Fibroblast of skin of left biceps (primary cell): Measurements from ENCODE around the gene ADAR.

Experiments
- DNase-seq, 2 experiments: peaks; one replicate each; pipeline ENCODE4 v3.0.0-alpha.2; 2013; ENCODE audit warnings: low read depth in 2 of 2

Gene ADAR

GRCh38 chr1:154619181-154619948, 11.4 kb upstream of the ADAR start:
- DNase-seq = no peak

DNA sequence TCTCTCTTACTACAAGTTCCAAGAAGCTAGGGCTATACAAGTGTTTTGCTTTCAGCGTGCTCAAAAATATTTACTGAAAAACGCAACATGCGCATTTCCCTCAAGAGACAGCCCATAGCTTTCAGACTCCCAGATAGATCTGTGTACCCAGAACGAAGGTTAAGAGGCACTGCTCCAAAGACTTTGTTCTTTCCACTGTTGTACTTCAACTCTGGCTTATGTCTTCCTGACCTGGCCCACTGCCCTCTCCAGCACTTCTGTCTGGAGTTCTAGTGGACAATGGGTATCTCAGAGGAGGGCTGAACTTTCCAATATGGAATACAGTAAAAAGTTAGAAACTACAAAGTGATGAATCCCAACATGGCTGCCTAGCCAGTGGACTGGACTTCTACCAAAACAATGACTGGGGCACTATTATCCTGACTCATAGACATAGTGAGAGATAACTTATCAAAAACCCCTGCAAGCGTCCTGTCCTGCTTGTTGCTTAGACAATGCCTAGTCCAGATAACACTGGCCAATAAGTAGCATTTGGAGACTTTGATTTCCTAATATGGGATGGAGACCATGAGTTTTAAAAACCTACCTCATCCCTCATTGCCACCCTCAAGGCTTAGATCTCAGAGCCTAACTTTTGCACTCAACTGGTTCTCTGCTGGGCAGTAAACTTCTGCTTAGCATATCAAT, 8.8 kb upstream of the ADAR start:
- DNase-seq = no peak

- DNase-seq = no peak
Measured at GRCh38 chr1:154615411-154615810, 7.4 kb upstream of the ADAR start.

- no peak for DNase-seq
Measured at GRCh38 chr1:154614901-154615300, 6.9 kb upstream of the ADAR start.

DNA sequence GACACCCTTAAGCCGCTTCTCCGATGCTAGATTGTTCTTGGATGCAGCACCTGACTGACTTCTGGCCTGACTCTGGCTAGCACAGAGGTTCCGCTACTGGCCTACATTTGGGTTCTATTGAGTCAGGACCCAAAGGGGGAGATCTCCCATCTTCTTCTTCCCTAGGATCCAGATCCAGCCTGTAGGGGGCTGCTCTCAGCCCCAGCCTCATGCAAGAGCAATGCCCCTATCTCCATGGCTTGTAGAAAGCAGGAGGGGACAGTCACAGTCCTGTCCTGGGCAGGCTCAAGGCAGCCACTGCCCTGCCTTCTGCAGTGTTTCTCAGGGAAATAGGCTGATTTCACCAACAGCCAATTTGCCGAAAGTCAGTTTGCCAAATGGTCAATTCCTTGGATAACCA, 6.3 kb upstream of the ADAR start:
- no peak for DNase-seq

DNA sequence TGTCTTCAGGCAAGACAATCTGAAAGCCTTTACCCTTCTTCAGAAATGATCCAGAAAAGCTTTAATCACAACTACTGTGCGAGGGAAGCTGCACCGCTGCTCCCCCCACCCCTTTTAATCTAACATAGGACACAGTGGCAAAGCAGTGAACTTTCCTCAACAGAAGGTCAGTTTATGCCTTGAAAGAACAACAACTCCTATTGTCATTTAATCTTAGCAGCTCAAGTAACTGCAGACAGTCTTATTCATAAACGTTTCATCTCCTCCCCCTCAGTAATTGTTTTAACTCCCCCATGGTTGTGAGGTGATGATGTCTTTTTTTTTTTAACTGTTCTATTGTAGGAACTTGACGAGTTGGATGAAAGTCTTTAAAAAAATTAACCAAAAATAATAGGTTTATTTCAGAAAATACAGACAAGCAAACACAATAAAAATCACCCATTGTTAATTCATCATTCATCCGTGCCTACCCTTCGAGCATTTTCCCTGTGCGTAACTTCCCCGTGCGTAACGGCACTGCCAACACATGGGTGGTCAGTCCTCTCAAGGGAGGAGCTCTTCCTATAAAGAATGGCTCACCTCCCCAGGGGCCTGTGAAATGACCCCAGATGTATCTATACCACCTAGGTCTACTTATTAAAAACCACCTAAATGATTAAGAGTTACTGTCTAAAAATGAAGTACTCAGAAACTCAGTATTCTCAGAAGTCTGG, 3.3 kb upstream of the ADAR start:
- no peak for DNase-seq

- no peak for DNase-seq
Measured at GRCh38 chr1:154609398-154610380, 1.7 kb upstream of the ADAR start.

DNA sequence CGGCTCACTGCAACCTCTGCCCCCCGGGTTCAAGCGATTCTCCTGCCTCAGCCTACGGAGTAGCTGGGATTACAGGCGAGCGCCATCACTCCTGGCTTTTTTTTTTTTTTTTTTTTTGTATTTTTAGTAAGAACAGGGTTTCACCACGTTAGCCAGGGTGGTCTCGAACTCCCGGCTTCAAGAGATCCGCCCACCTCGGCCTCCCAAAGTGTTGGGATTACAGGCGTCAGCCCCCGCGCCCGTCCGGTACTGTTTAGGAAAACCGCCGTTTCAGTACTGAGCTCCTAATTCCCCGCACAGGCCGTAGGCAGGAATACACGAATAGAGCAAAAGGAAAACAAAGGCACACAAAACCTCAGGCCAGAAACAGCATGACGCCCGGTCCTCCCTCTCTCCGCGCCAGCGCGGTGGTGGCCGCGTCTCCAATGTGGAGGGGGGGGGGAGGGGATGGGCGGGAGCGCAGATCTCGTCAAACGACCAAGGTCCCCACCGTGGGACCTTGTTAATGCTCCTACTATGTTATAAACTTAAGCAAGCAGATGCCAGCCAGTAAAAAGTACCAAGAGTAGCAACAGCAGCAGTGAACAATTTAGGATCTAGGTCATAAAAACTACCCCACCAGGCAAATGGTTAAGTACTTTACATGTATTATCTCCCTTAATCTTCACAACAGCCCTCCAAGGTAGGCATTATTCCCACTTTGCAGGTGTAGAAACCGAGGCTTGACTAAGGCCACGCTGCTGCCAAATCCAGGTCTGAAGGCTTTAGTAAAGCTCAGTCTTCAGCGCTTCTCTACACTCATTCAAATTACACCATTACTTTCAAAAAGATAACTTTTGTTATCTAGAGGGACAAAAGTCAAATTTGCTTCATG, 648 bp upstream of the ADAR start:
- DNase-seq = no peak

- no peak for DNase-seq
Measured at GRCh38 chr1:154607106-154607608, 829 bp downstream of the ADAR start.

- no peak for DNase-seq
Measured at GRCh38 chr1:154605534-154605933, 2.5 kb downstream of the ADAR start.

- DNase-seq = no peak
Measured at GRCh38 chr1:154603317-154603716, 4.7 kb downstream of the ADAR start.

DNA sequence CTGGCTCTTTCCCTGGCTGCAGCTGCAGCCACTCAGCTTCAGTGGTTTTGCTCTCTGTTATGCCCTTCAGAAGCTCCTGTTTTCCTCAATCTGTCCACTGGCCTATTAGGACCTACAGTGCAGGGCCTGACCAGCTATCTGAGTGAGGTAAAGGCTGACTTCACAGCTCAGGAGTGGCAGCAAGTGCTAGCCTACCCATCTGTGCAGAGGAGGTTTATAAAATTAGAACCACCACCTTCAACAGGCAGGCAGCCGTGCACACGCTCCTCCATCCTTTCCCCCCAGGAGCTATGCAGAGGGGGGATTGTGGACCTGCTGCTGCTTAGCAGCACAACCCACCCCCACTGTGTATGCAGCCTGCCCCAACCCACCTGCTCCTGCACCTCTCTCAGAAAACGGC, 8.3 kb downstream of the ADAR start:
- no peak for DNase-seq

DNA sequence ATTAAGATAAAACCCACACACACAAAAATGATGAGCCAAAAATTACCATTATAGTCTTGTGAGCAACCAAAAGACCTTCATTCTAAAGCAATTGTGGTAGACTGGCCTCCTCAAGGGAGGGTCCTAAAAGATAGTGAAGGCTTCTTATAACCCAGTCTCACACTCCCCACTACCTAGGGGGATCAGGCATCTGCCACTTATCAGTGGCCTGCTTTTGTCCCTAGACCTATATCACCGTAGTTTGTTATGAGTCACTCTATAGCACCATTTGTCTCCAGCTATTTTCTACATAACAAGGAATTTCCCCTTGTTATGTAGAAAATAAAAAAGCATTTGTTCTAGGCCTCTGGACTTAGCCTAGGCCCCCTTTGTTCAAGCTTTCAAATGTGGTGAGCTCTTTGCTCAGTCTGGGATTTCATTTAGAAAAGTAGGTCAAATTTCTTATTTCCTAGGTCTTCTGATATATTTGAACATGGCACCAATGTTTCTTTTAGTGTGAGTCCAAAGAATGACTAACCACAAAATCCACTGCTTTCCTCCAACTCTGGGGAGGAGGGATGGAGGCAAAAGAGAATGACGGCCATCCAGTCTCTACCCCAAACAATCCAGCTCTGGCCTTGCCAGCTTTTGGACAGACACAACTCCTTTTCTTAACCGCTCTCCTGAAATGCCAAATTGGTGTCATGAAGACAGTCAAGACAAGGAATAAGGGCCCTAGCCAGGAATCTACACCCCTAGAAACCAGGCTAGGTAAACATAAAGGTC, 8.9 kb downstream of the ADAR start:
- no peak for DNase-seq

- no peak for DNase-seq
Measured at GRCh38 chr1:154595621-154596020, 12.4 kb downstream of the ADAR start.

GRCh38 chr1:154594811-154595210, 13.2 kb downstream of the ADAR start:
- no peak for DNase-seq

DNA sequence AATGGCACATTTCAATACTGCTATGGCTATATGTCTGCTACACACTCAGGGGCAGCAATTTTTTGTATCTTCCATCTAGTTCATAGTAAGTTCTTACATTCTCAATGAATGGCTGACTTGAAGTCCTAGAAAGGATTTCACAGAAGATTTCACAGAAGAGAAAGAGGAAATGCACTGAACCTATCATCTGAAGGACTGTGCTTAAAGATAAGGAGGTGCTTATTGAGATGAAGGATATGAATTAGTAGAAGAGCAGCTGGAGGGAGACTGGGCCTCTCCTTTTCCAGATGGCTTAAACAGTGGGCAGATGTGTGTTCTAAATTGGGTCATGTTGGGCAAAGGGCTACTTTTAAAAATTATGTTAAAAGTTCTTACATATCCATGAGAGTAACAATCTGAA, 14.6 kb downstream of the ADAR start:
- DNase-seq = no peak

DNA sequence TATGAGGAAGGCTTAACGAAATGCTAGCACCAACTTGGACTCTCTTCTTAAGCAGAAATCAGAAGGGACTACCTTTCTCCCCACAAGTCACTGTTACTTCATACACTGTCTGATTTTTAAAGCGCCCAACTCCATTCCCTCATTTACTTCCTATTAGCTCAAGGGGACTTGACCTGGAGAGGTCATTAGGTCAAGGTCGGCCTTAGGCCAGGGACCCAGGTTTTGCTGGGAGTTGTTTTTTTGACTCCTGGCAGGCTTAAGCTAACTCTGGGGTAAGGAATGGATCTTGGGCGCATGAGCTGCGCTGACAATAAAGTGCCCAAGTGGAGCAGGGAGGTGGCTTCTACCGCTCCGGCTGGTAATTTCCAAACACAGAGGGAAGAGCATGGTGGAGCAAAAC, 16.8 kb downstream of the ADAR start:
- DNase-seq = no peak

- DNase-seq = no peak
Measured at GRCh38 chr1:154590756-154591155, 17.2 kb downstream of the ADAR start.

GRCh38 chr1:154589780-154590179, 18.2 kb downstream of the ADAR start:
- no peak for DNase-seq

DNA sequence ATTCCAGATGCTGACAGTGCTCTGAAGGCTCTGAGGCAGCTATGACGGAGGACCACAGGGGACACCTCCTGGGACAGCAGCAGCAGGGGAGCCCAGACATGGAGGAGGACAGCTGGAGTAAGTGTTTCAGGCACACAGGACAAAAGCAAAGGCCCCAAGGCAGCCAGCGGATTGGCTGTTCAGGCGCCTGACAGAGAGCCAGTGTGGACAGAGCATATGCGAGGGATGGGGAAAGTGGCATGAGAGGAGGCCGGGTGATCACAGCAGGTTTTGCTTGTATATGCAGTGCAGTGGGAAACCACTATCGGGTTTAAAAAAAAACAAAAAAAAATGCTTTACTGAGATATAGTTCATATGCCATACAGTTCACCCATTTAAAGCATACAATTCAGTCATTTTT, 21.3 kb downstream of the ADAR start:
- DNase-seq = no peak
